Measurements from ENCODE around the gene LDAF1.

LDAF1 gene

GRCh38 chr16:21197621-21198020 lies 39.1 kb downstream of the LDAF1 start:
- DNase-seq: no peak

- DNase-seq: no peak
These were observed 41.2 kb downstream of the LDAF1 start for GRCh38 chr16:21199607-21200218.

GRCh38 chr16:21203155-21203797 lies 44.8 kb downstream of the LDAF1 start:
- DNase-seq: no peak

GRCh38 chr16:21205303-21205702 lies 46.8 kb downstream of the LDAF1 start:
- no peak for DNase-seq

GRCh38 chr16:21206550-21206949 lies 48.1 kb downstream of the LDAF1 start:
- DNase-seq: no peak

GRCh38 chr16:21208446-21209230 lies 50.2 kb downstream of the LDAF1 start:
- DNase-seq: no peak

GRCh38 chr16:21211486-21211885 lies 53.0 kb downstream of the LDAF1 start, which contains the start of gene ZP2:
Gene ZP2, minus strand, starts transcription at chr16:21211574. Its CDS starts 27 bp downstream, at chr16:21211547.
- DNase-seq: no peak

- no peak for DNase-seq
These were observed 55.6 kb downstream of the LDAF1 start for GRCh38 chr16:21214086-21214485.

- no peak for DNase-seq
These were observed 58.6 kb downstream of the LDAF1 start for GRCh38 chr16:21217121-21217520.

- no peak for DNase-seq
These were observed 59.7 kb downstream of the LDAF1 start for GRCh38 chr16:21218153-21218552.

GRCh38 chr16:21219551-21219950 lies 61.1 kb downstream of the LDAF1 start:
- no peak for DNase-seq

- DNase-seq: no peak
These were observed 64.2 kb downstream of the LDAF1 start for GRCh38 chr16:21222495-21223337.

GRCh38 chr16:21223787-21224186 lies 65.3 kb downstream of the LDAF1 start:
- DNase-seq: no peak

- no peak for DNase-seq
These were observed 66.3 kb downstream of the LDAF1 start for GRCh38 chr16:21224800-21225199.

- no peak for DNase-seq
These were observed 68.3 kb downstream of the LDAF1 start for GRCh38 chr16:21226749-21227148.

- no peak for DNase-seq
These were observed 69.4 kb downstream of the LDAF1 start for GRCh38 chr16:21227866-21228265.

- no peak for DNase-seq
These were observed 69.9 kb downstream of the LDAF1 start for GRCh38 chr16:21228361-21228872.

Data from kidney glomerular epithelial cell (primary cell).